Neuronal stem cell (in vitro differentiated cells): ENCODE data around the gene OLA1.

Experiments used
- DNase-seq: peaks from one replicate; pipeline ENCODE4 v3.0.0-alpha.2; 2013; ENCODE audit warnings: low spot score
- H2AFZ ChIP-seq: one replicate; pipeline ENCODE4 v1.6.1; 2013; ENCODE audit warnings: mild to moderate bottlenecking, low read length, inconsistent platforms
- H2AK5ac ChIP-seq: 2 replicates; pipeline ENCODE4 v1.6.1; 2013; ENCODE audit warnings: low read depth, mild to moderate bottlenecking, inconsistent platforms, low read length, moderate library complexity, mixed read lengths
- H2BK120ac ChIP-seq: 2 replicates; pipeline ENCODE4 v1.6.1; 2013; ENCODE audit warnings: low read depth, mild to moderate bottlenecking, inconsistent platforms, low read length, moderate library complexity, mixed read lengths
- H2BK12ac ChIP-seq: one replicate; pipeline ENCODE4 v1.6.1; 2013; ENCODE audit warnings: low read length, inconsistent platforms
- H2BK15ac ChIP-seq: 2 replicates; pipeline ENCODE4 v1.6.1; 2013; ENCODE audit warnings: mild to moderate bottlenecking, low read length, inconsistent platforms, mixed read lengths
- H2BK5ac ChIP-seq: one replicate; pipeline ENCODE4 v1.6.1; 2013; ENCODE audit warnings: inconsistent platforms, mild to moderate bottlenecking, low read length, moderate library complexity
- H3K14ac ChIP-seq: one replicate; pipeline ENCODE4 v1.6.1; 2013; ENCODE audit warnings: low read length, inconsistent platforms
- H3K18ac ChIP-seq: 2 replicates; pipeline ENCODE4 v1.6.1; 2013; ENCODE audit warnings: low read length, inconsistent platforms
- H3K23ac ChIP-seq: 2 replicates; pipeline ENCODE4 v1.6.1; 2013; ENCODE audit warnings: low read depth, mild to moderate bottlenecking, mixed read lengths, low read length, inconsistent platforms; ENCODE audit not compliant: poor library complexity
- H3K27ac ChIP-seq: replicated peaks from 3 replicates; pipeline ENCODE4 v1.5.1; 2013; ENCODE audit warnings: low read length, inconsistent platforms
- H3K27me3 ChIP-seq, 3 experiments: 2 replicates each; pipeline ENCODE4 v1.6.1; 2013; ENCODE audit warnings: low read length in 3 of 3, mild to moderate bottlenecking in 2 of 3, inconsistent platforms in 1 of 3, low read depth in 1 of 3, mixed read lengths in 1 of 3, moderate library complexity in 1 of 3; ENCODE audit not compliant: control insufficient read depth in 3 of 3, insufficient read depth in 3 of 3
- H3K36me3 ChIP-seq, 2 donors: replicated peaks in 1 of 2; 2 replicates each; pipeline ENCODE4 v1.6.1; 2013; ENCODE audit warnings: low read length in 2 of 2; ENCODE audit not compliant: control insufficient read depth in 2 of 2, insufficient read depth in 2 of 2
- H3K4ac ChIP-seq: 2 replicates; pipeline ENCODE4 v1.6.1; 2013; ENCODE audit warnings: inconsistent platforms, mild to moderate bottlenecking, low read length, moderate library complexity
- H3K4me1 ChIP-seq, 2 donors: 1 replicate in 1 of 2; 2 replicates in 1 of 2; pipeline ENCODE4 v1.6.1; 2013; ENCODE audit warnings: low read length in 2 of 2, low read depth in 1 of 2; ENCODE audit not compliant: control insufficient read depth in 2 of 2, insufficient read depth in 1 of 2
- H3K4me2 ChIP-seq: one replicate; pipeline ENCODE4 v1.6.1; 2013; ENCODE audit warnings: mild to moderate bottlenecking, low read length, inconsistent platforms; ENCODE audit not compliant: insufficient read depth, poor library complexity, severe bottlenecking
- H3K4me3 ChIP-seq, 2 donors: 2 replicates each; pipeline ENCODE4 v1.5.1; 2013; ENCODE audit warnings: low read length in 2 of 2, mild to moderate bottlenecking in 2 of 2, inconsistent platforms in 1 of 2, moderate library complexity in 1 of 2
- H3K79me1 ChIP-seq: one replicate; pipeline ENCODE4 v1.6.1; 2013; ENCODE audit warnings: low read depth, mild to moderate bottlenecking, inconsistent platforms, low read length, moderate library complexity
- H3K9ac ChIP-seq: one replicate; pipeline ENCODE4 v1.6.1; 2013; ENCODE audit warnings: mild to moderate bottlenecking, low read depth, low read length, inconsistent platforms; ENCODE audit not compliant: poor library complexity
- H3K9me3 ChIP-seq, 2 donors: replicated peaks in 1 of 2; 2 replicates each; pipeline versions ENCODE3 to v1.6.1; 2013; ENCODE audit warnings: low read length in 2 of 2, mild to moderate bottlenecking in 2 of 2, inconsistent platforms in 1 of 2, low read depth in 1 of 2, mixed read lengths in 1 of 2, moderate library complexity in 1 of 2; ENCODE audit not compliant: control insufficient read depth in 2 of 2, insufficient read depth in 1 of 2
- H4K8ac ChIP-seq: one replicate; pipeline ENCODE4 v1.6.1; 2013; ENCODE audit warnings: low read depth, mild to moderate bottlenecking, inconsistent platforms, low read length, moderate library complexity
- H4K91ac ChIP-seq: one replicate; pipeline ENCODE4 v1.6.1; 2013; ENCODE audit warnings: low read length, low read depth, mild to moderate bottlenecking, inconsistent platforms; ENCODE audit not compliant: poor library complexity
- WGBS, 2 donors: extraction: QIAGEN DNeasy Blood & Tissue Kit; methylation state at CpG; one replicate each; pipeline ENCODE4 v1.1.7; 2013; ENCODE audit warnings: missing lambda C conversion rate in 2 of 2, mixed read lengths in 1 of 2; ENCODE audit not compliant: insufficient read length in 2 of 2, insufficient replicate concordance in 1 of 2; ENCODE audit errors: extremely low coverage in 2 of 2; 5-methylcytosine and 5-hydroxymethylcytosine counted together

Gene OLA1

GRCh38 chr2:174046172-174046571 is 202.2 kb downstream of the OLA1 start:
- no peak for DNase-seq
- H4K91ac ChIP-seq = no peak overlapping the region
- H3K36me3 ChIP-seq = no peaks in the 10 kb centered on the region
- H3K9ac ChIP-seq = no peak overlapping the region
- no peak overlapping the region for H3K4ac ChIP-seq
- no peak overlapping the region for H3K27ac ChIP-seq
- no peak overlapping the region for H2BK15ac ChIP-seq
- H3K4me3 ChIP-seq = no peak overlapping the region
- no peak overlapping the region for H2AFZ ChIP-seq
- no peak overlapping the region for H3K23ac ChIP-seq
- H3K18ac ChIP-seq = no peak overlapping the region
- no peaks in the 10 kb centered on the region for H3K9me3 ChIP-seq
- H3K79me1 ChIP-seq = no peaks in the 10 kb centered on the region
- H3K14ac ChIP-seq = no peak overlapping the region
- H4K8ac ChIP-seq = no peak overlapping the region
- no CpG with 5 or more reads among the region's 3 CpGs for WGBS, 2 donors
- no peak overlapping the region for H2AK5ac ChIP-seq
- H3K4me1 ChIP-seq = peaks cover 0 to 3% of the 10 kb centered on the region in 2 donors
- no peak overlapping the region for H2BK12ac ChIP-seq
- H2BK5ac ChIP-seq = no peak overlapping the region
- H2BK120ac ChIP-seq = no peak overlapping the region
- H3K27me3 ChIP-seq = no peaks in the 10 kb centered on the region
- H3K4me2 ChIP-seq = no peak overlapping the region

- H3K4me1 ChIP-seq = peaks cover 0 to 4% of the 10 kb centered on the region in 2 donors
- no peak overlapping the region for H3K4ac ChIP-seq
- no peak overlapping the region for H3K4me3 ChIP-seq
- peaks cover 0 to under 1% of the 10 kb centered on the region in 2 donors for H3K9me3 ChIP-seq
- no peak overlapping the region for H3K4me2 ChIP-seq
- H2BK12ac ChIP-seq = no peak overlapping the region
- H3K36me3 ChIP-seq = no peaks in the 10 kb centered on the region
- H3K79me1 ChIP-seq = no peaks in the 10 kb centered on the region
- H3K14ac ChIP-seq = no peak overlapping the region
- no peak overlapping the region for H2BK120ac ChIP-seq
- no peak overlapping the region for H3K18ac ChIP-seq
- no peak overlapping the region for H3K23ac ChIP-seq
- WGBS, 2 donors = no CpG with 5 or more reads among the region's 3 CpGs
- no peak overlapping the region for H2AFZ ChIP-seq
- no peaks in the 10 kb centered on the region for H3K27me3 ChIP-seq
- H2AK5ac ChIP-seq = no peak overlapping the region
- H2BK15ac ChIP-seq = no peak overlapping the region
- no peak overlapping the region for H4K91ac ChIP-seq
- no peak overlapping the region for H3K27ac ChIP-seq
- H2BK5ac ChIP-seq = no peak overlapping the region
- no peak for DNase-seq
- no peak overlapping the region for H4K8ac ChIP-seq
- no peak overlapping the region for H3K9ac ChIP-seq
Measured at GRCh38 chr2:174044556-174044955, 203.8 kb downstream of the OLA1 start.

GRCh38 chr2:174040417-174040701 is 208.0 kb downstream of the OLA1 start:
- Histone ChIP-seq H3K9me3 (peaks cover 0 to 2% of the 10 kb centered on the region in 2 donors), H2AFZ (peak overlapping the region; percentile 86), H2BK120ac (no peak overlapping the region), H3K79me1 (no peaks in the 10 kb centered on the region), H2BK12ac (no peak overlapping the region), H3K23ac (no peak overlapping the region), H4K91ac (no peak overlapping the region), H3K14ac (no peak overlapping the region), H3K4me1 (peaks cover 0 to 4% of the 10 kb centered on the region in 2 donors), H3K4me3 (no peak overlapping the region), H3K4ac (no peak overlapping the region), H2AK5ac (no peak overlapping the region), H4K8ac (no peak overlapping the region), H2BK15ac (no peak overlapping the region), H2BK5ac (no peak overlapping the region), H3K4me2 (no peak overlapping the region), H3K9ac (no peak overlapping the region), H3K18ac (peak overlapping the region; percentile 50), H3K36me3 (no peaks in the 10 kb centered on the region), H3K27ac (no peak overlapping the region), H3K27me3 (no peaks in the 10 kb centered on the region)
- no peak for DNase-seq
- no CpG with 5 or more reads among the region's 2 CpGs for WGBS, 2 donors

- Histone ChIP-seq H3K27me3 (no peaks in the 10 kb centered on the region), H4K8ac (no peak overlapping the region), H4K91ac (no peak overlapping the region), H3K4me3 (peak overlapping the region in 1 of 2 donors; percentile 7), H3K27ac (peak overlapping the region; percentile 33), H2AK5ac (no peak overlapping the region), H3K18ac (peak overlapping the region; percentile 89), H3K9ac (no peak overlapping the region), H3K4me1 (peaks cover 0 to 4% of the 10 kb centered on the region in 2 donors), H2BK5ac (no peak overlapping the region), H2BK15ac (no peak overlapping the region), H3K4me2 (peak overlapping the region; percentile 21), H2BK120ac (peak overlapping the region; percentile 25), H3K36me3 (no peaks in the 10 kb centered on the region), H3K4ac (no peak overlapping the region), H3K23ac (no peak overlapping the region), H3K79me1 (no peaks in the 10 kb centered on the region), H3K9me3 (peaks cover 0 to 2% of the 10 kb centered on the region in 2 donors), H3K14ac (no peak overlapping the region), H2AFZ (peak overlapping the region; percentile 86), H2BK12ac (no peak overlapping the region)
- whole genome bisulfite sequencing, 2 donors = no CpG with 5 or more reads among the region's 16 CpGs
- peak; percentile 74 for DNase-seq
Measured at GRCh38 chr2:174039551-174040416, 208.5 kb downstream of the OLA1 start.
